Gastrocnemius medialis (tissue), 4 donors: ENCODE results near the gene POR.

Experiments used
- POLR2A ChIP-seq, 2 donors: fragments of 450-650 bp; IDR thresholded peaks; one replicate each; pipeline ENCODE4 v1.6.1; 2017; ENCODE audit warnings: antibody characterized with exemption in 2 of 2, mild to moderate bottlenecking in 2 of 2, moderate library complexity in 2 of 2
- TF ChIP-seq, protein P1 (sequence below), 5 experiments: fragments of 450-650 bp in 3 of 5; fragments of 200-600 bp in 2 of 5; sonication (generic) in 2 of 5; IDR thresholded peaks in 4 of 5; conservative IDR thresholded peaks in 1 of 5; 1 replicate in 4 of 5; 2 replicates in 1 of 5; pipeline ENCODE4 v1.5.1; 2016 to 2019; ENCODE audit warnings: antibody characterized with exemption in 5 of 5, mild to moderate bottlenecking in 3 of 5, moderate library complexity in 3 of 5

DNA sequence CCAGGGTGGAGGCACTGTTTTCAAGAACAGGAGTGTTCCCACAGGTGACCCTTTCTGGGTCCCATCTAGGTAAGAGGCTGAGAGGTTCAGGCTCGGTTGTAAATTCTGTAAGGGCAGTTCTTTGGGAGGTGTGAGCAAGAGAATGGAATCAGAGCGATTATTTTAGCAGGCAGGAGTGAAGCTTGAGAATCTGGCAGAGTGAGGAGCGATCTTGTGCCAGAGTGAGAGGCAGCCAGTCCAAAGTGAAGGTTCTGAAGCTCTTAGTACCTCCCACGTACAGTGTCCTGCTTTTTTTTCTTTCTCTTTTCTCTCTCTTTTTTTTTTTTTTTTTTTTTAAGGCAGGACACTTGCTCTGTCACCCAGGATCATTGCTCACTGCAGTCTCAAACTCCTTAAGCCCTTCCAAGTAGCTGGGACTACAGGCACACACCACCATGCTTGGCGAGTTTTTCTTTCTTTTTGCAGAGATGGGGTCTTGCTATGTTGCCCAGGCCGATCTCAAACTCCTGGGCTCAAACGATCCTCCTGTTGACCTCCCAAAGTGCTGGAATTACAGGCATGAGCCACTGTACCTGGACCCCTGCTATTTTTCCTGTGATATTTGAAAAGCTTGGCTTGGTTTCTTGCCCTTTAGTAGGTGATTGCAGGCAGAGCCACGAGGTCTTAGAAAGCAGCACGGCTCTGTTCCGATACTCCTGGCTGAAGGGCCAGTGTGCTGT is 10.9 kb downstream of the POR start:
- no peak for TF ChIP-seq POLR2A (IDR thresholded peaks at IDR 0.05)
- TF ChIP-seq, protein P1, sequence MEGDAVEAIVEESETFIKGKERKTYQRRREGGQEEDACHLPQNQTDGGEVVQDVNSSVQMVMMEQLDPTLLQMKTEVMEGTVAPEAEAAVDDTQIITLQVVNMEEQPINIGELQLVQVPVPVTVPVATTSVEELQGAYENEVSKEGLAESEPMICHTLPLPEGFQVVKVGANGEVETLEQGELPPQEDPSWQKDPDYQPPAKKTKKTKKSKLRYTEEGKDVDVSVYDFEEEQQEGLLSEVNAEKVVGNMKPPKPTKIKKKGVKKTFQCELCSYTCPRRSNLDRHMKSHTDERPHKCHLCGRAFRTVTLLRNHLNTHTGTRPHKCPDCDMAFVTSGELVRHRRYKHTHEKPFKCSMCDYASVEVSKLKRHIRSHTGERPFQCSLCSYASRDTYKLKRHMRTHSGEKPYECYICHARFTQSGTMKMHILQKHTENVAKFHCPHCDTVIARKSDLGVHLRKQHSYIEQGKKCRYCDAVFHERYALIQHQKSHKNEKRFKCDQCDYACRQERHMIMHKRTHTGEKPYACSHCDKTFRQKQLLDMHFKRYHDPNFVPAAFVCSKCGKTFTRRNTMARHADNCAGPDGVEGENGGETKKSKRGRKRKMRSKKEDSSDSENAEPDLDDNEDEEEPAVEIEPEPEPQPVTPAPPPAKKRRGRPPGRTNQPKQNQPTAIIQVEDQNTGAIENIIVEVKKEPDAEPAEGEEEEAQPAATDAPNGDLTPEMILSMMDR (IDR thresholded peaks at IDR 0.05 in 4 of 5, conservative IDR thresholded peaks at IDR 0.05 in 1 of 5) = no peak
